LNCAP (cell line): Measurements from ENCODE around the gene TCIRG1.
A peak's percentile ranks its signal among the peaks of the same experiment; 100 is the strongest.

ENCODE experiments used
- CTCF ChIP-seq: fragments of 450-650 bp; IDR thresholded peaks from 2 replicates; pipeline ENCODE4 v1.5.1; 2017; ENCODE audit warnings: mild to moderate bottlenecking

TCIRG1 gene

DNA sequence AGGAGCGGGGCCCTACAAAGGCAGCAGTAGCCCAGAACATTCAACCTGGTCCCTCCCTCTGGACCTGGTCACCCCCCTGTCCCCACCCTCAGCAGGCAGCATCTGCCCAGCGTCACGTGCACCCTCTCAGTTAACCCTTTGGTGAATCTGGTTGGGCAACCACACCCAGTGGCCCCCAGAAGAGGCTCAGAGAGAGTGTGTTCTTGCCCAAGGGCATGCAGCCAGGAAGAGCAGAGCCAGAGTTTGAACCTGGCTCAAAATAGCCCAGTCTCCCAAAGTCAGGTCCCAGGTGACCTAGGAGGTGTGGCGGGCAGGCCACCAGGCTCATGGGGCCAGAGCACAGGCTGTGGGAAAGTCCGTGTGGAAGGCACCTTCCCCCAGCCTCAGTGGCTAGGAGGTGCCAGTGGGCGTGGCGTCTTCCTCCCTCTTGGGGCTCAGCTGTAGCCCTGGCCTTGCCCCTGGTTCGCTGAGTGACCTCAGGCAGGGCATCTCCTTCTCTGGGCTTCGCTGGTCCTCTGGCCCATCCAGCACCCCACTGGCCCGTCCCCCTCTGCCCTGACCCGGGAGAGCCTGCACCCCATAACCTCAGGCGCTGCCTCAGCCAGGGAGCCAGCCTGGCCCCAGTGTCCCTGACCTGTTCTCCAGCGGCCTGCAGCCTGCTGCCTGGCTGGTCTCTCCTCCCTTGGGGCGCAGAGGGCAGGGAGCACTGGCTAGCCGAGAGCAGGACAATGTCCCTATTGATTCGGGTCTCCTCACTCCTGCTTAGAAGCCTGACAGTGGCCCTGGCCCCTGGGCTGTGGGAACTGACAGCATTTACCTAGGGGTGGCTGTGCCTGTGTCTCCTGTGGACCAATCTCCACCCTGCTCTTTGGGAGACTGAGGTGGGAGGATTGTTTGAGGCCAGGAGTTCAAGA, 21.7 kb upstream of the TCIRG1 start:
- no peak for TF ChIP-seq CTCF

GRCh38 chr11:68017980-68018729, 20.7 kb upstream of the TCIRG1 start:
- no peak for TF ChIP-seq CTCF

DNA sequence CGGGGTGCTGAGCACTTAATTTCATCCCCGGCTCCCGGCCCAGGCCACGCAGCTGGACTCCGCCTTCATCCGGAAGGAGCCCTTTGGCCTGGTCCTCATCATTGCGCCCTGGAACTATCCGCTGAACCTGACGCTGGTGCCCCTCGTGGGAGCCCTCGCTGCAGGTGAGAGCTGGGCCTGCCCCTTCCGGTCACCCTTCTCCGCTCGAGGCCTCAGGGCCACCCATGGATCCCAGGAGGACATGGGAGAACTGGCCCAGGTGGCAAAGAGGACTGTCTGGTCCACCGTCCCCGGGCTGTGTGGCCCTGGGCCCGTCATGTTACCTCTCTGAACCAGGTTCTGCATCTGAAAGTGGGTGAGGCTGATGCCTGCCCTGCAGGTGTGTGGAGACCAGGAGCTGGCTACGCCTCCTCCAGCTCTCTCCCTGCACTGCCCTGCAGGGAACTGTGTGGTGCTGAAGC, 20.1 kb upstream of the TCIRG1 start:
- TF ChIP-seq CTCF: no peak

GRCh38 chr11:68019486-68019885, 19.3 kb upstream of the TCIRG1 start:
- no peak for TF ChIP-seq CTCF

DNA sequence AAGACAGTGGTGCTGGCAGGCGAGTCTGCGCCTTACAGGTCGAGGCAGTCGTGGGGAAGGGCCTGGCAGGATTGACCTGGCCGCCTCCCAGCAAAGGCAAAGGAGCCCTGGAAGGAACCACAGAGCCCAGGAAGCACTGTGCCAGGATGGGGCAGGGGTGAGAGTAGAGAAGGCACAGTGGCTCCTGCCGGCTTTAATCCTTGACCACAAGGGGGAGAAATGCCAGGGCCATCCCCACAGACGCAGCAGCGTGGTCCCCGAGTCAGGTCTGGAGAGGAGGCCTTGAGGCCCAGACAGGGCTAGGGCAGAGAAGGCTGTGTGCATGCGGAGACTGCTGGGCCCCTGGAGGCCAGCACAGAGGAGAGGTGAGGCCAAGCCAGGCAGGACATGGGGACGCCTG, 18.2 kb upstream of the TCIRG1 start:
- TF ChIP-seq CTCF: peak; percentile 57

DNA sequence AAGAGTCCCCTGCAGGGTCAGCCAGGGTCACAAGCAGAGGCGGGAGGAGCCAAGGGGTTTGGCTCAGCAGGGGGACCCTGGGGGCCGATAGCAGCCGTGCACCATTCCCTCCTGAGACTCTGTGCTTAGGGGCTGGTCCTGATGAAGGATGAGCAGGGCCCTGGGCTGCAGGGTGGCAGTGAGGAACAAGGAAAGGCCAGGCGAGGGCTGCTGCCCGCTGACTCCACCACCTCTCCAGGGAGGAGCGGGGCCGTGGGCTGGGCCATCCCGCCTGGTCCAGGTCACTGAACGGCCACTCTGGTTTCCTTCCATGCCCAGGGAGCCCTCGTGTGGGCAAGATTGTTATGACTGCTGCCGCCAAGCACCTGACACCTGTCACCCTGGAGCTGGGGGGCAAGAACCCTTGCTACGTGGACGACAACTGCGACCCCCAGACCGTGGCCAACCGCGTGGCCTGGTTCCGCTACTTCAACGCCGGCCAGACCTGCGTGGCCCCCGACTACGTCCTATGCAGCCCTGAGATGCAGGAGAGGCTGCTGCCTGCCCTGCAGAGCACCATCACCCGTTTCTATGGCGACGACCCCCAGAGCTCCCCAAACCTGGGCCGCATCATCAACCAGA, 17.5 kb upstream of the TCIRG1 start:
- peak; percentile 35 for TF ChIP-seq CTCF

- no peak for TF ChIP-seq CTCF
Observed at GRCh38 chr11:68022531-68022930, 16.3 kb upstream of the TCIRG1 start.
